ENCODE data around the gene NOX3.

Gene NOX3

GRCh38 chr6:155352811-155353210 lies 102.8 kb downstream of the NOX3 start:
- no peaks in the 10 kb centered on the region for H3K9me2 ChIP-seq (replicated peaks; ENCODE audit: control insufficient read depth, low read length)
- H3K79me2 ChIP-seq (ENCODE audit: control insufficient read depth, low read length): no peaks in the 10 kb centered on the region
- peaks cover 59% of the 10 kb centered on the region for H3K36me3 ChIP-seq (ENCODE audit: control insufficient read depth, low read length)
- peak overlapping the region; percentile 88 for H3K27ac ChIP-seq (ENCODE audit: low read depth, low read length)
- H3K4me3 ChIP-seq (ENCODE audit: low read length): peak overlapping the region; percentile 25
- H3K27me3 ChIP-seq (ENCODE audit: control insufficient read depth, low read length): no peaks in the 10 kb centered on the region
- H4K20me1 ChIP-seq (ENCODE audit: control insufficient read depth, insufficient read depth, low read depth, low read length): no peaks in the 10 kb centered on the region
- peaks cover 58% of the 10 kb centered on the region for H3K4me1 ChIP-seq (ENCODE audit: control insufficient read depth, low read length)
- H3K9me3 ChIP-seq (ENCODE audit: control insufficient read depth, insufficient read depth, low read length): peaks cover 56% of the 10 kb centered on the region
- peak overlapping the region; percentile 45 for H3K4me2 ChIP-seq (ENCODE audit: low read length)
- H3F3A ChIP-seq (ENCODE audit: control insufficient read depth, insufficient read depth): peaks cover 11% of the 10 kb centered on the region
- TF ChIP-seq CTCF (IDR thresholded peaks at IDR 0.05; ENCODE audit: low read depth, low read length, poor library complexity, severe bottlenecking) (no peak), EZH2phosphoT487 (IDR thresholded peaks at IDR 0.05; ENCODE audit: borderline replicate concordance, low read length) (no peak)

DNA sequence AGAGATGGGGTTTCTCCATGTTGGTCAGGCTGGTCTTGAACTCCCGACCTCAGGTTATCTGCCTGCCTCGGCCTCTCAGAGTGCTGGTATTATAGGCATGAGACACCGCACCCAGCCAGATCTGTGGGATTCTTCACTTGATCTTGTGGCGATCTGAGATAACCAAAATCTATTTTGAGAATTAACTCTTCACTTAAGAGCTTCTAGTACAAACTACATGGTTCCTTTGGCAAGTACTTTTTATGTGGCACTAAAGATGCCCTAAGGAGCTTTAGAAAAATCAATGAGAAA lies 103.6 kb downstream of the NOX3 start:
- peak overlapping the region; percentile 45 for H3K4me2 ChIP-seq (ENCODE audit: low read length)
- peaks cover 62% of the 10 kb centered on the region for H3K9me3 ChIP-seq (ENCODE audit: control insufficient read depth, insufficient read depth, low read length)
- H3K9me2 ChIP-seq (replicated peaks; ENCODE audit: control insufficient read depth, low read length): no peaks in the 10 kb centered on the region

DNA sequence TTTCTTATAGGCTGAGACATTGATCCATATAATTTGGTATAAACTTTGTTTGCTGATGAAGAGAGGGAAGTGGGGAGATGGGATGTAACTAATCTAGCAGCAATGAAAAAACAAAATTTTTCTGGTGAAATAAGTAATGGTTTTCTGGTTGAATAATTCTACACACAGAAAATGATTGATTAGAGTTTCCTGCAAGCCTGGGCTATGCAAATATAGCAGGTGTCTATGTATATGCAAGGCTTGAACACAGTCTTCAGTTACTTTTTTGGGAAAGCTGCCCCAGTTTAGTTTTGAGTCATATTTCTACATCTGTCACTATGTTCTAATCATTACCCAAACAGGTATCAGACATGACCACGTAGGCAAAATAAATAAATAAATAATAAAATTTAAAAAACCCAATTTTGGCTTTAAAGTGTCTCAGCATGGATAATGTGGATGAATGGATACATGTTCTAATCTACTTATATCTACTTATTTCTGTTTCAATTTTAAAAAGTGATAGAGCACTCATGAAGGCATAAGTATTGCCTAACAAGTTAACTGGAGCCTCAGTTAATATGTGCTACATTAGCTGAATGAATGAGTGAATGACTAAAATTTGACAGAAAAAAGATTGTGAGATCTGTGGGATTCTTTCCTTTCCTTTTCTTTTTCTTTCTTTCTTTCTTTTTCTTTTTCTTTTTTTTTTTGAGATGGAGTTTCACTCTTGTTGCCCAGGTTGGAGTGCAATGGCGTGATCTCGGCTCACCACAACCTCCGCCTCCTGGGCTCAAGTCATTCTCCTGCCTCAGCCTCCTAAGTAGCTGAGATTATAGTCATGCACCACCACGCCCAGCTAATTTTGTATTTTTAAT lies 104.1 kb downstream of the NOX3 start:
- peaks cover 69% of the 10 kb centered on the region for H3K36me3 ChIP-seq (ENCODE audit: control insufficient read depth, low read length)
- H3K9me2 ChIP-seq (replicated peaks; ENCODE audit: control insufficient read depth, low read length): no peaks in the 10 kb centered on the region
- H3K9me3 ChIP-seq (ENCODE audit: control insufficient read depth, insufficient read depth, low read length): peaks cover 68% of the 10 kb centered on the region
- H3K4me3 ChIP-seq (ENCODE audit: low read length): peak overlapping the region; percentile 25
- no peaks in the 10 kb centered on the region for H4K20me1 ChIP-seq (ENCODE audit: control insufficient read depth, insufficient read depth, low read depth, low read length)
- H3K4me2 ChIP-seq (ENCODE audit: low read length): peak overlapping the region; percentile 45
- H3K27me3 ChIP-seq (ENCODE audit: control insufficient read depth, low read length): no peaks in the 10 kb centered on the region
- H3K79me2 ChIP-seq (ENCODE audit: control insufficient read depth, low read length): no peaks in the 10 kb centered on the region
- H3K27ac ChIP-seq (ENCODE audit: low read depth, low read length): peak overlapping the region; percentile 88
- H3F3A ChIP-seq (ENCODE audit: control insufficient read depth, insufficient read depth): peaks cover 11% of the 10 kb centered on the region
- H3K4me1 ChIP-seq (ENCODE audit: control insufficient read depth, low read length): peaks cover 66% of the 10 kb centered on the region
- TF ChIP-seq EZH2phosphoT487 (IDR thresholded peaks at IDR 0.05; ENCODE audit: borderline replicate concordance, low read length): no peak
- no peak for TF ChIP-seq CTCF (IDR thresholded peaks at IDR 0.05; ENCODE audit: low read depth, low read length, poor library complexity, severe bottlenecking)

More for the DNA sequence above, 103.6 kb downstream of the NOX3 start:
- peaks cover 66% of the 10 kb centered on the region for H3K4me1 ChIP-seq (ENCODE audit: control insufficient read depth, low read length)
- H3K27ac ChIP-seq (ENCODE audit: low read depth, low read length): peak overlapping the region; percentile 88
- peak overlapping the region; percentile 25 for H3K4me3 ChIP-seq (ENCODE audit: low read length)
- no peaks in the 10 kb centered on the region for H3K27me3 ChIP-seq (ENCODE audit: control insufficient read depth, low read length)
- no peaks in the 10 kb centered on the region for H4K20me1 ChIP-seq (ENCODE audit: control insufficient read depth, insufficient read depth, low read depth, low read length)
- peaks cover 65% of the 10 kb centered on the region for H3K36me3 ChIP-seq (ENCODE audit: control insufficient read depth, low read length)
- H3F3A ChIP-seq (ENCODE audit: control insufficient read depth, insufficient read depth): peaks cover 11% of the 10 kb centered on the region
- no peak for TF ChIP-seq CTCF (IDR thresholded peaks at IDR 0.05; ENCODE audit: low read depth, low read length, poor library complexity, severe bottlenecking)
- TF ChIP-seq EZH2phosphoT487 (IDR thresholded peaks at IDR 0.05; ENCODE audit: borderline replicate concordance, low read length): no peak
- H3K79me2 ChIP-seq (ENCODE audit: control insufficient read depth, low read length): no peaks in the 10 kb centered on the region

All from DOHH2 (cell line).